Mesendoderm (in vitro differentiated cells): ENCODE measurements around the gene LNPEP.

Source experiments
- DNase-seq: peaks from one replicate; pipeline ENCODE4 v3.0.0; 2013
- H2AK5ac ChIP-seq: 2 replicates; pipeline ENCODE4 v1.6.1; 2013; ENCODE audit warnings: low read length, inconsistent platforms
- H2BK120ac ChIP-seq: 2 replicates; pipeline ENCODE4 v1.6.1; 2013; ENCODE audit warnings: low read depth, mild to moderate bottlenecking, low read length, moderate library complexity, mixed read lengths
- H2BK15ac ChIP-seq: replicated peaks from 2 replicates; pipeline ENCODE4 v1.6.1; 2013; ENCODE audit warnings: low read depth, mild to moderate bottlenecking, moderate library complexity
- H2BK5ac ChIP-seq: 2 replicates; pipeline ENCODE4 v1.6.1; 2013; ENCODE audit warnings: low read length, inconsistent platforms
- H3K18ac ChIP-seq: 2 replicates; pipeline ENCODE4 v1.6.1; 2013; ENCODE audit warnings: mild to moderate bottlenecking, low read length, mixed read lengths
- H3K23ac ChIP-seq: one replicate; pipeline ENCODE4 v1.6.1; 2013; ENCODE audit warnings: low read length
- H3K27ac ChIP-seq: 2 replicates; pipeline ENCODE4 v1.5.1; 2013; ENCODE audit warnings: low read depth, mild to moderate bottlenecking, inconsistent platforms, low read length, moderate library complexity
- H3K27me3 ChIP-seq: 2 replicates; pipeline ENCODE4 v1.6.1; 2013; ENCODE audit warnings: low read length, control low read depth, mild to moderate bottlenecking, inconsistent platforms; ENCODE audit not compliant: insufficient read depth, poor library complexity
- H3K36me3 ChIP-seq: 2 replicates; pipeline ENCODE4 v1.6.1; 2013; ENCODE audit warnings: low read length, inconsistent platforms; ENCODE audit not compliant: control insufficient read depth, insufficient read depth
- H3K4ac ChIP-seq: one replicate; pipeline ENCODE4 v1.6.1; 2013; ENCODE audit warnings: low read depth, mild to moderate bottlenecking, low read length, moderate library complexity
- H3K4me1 ChIP-seq: 2 replicates; pipeline ENCODE4 v1.6.1; 2013; ENCODE audit warnings: low read depth, low read length, inconsistent platforms; ENCODE audit not compliant: control insufficient read depth
- H3K4me2 ChIP-seq: 2 replicates; pipeline ENCODE4 v1.6.1; 2013; ENCODE audit warnings: low read length
- H3K4me3 ChIP-seq: 2 replicates; pipeline ENCODE4 v1.5.1; 2013; ENCODE audit warnings: mild to moderate bottlenecking, low read length
- H3K56ac ChIP-seq: one replicate; pipeline ENCODE4 v1.6.1; 2013; ENCODE audit warnings: low read length
- H3K79me1 ChIP-seq: 2 replicates; pipeline ENCODE4 v1.6.1; 2013; ENCODE audit warnings: low read length, inconsistent platforms
- H3K79me2 ChIP-seq: 2 replicates; pipeline ENCODE4 v1.6.1; 2013; ENCODE audit warnings: mild to moderate bottlenecking, low read length; ENCODE audit not compliant: control insufficient read depth, insufficient read depth
- H3K9ac ChIP-seq: 2 replicates; pipeline ENCODE4 v1.6.1; 2013; ENCODE audit warnings: low read length, inconsistent platforms
- H4K5ac ChIP-seq: one replicate; pipeline ENCODE4 v1.6.1; 2013; ENCODE audit warnings: low read length
- H4K8ac ChIP-seq: one replicate; pipeline ENCODE4 v1.6.1; 2013; ENCODE audit warnings: low read depth, mild to moderate bottlenecking, control low read depth, low read length, moderate library complexity
- WGBS: extraction: QIAGEN DNeasy Blood & Tissue Kit; methylation state at CpG from one replicate; pipeline ENCODE4 v1.1.7; 2013; ENCODE audit warnings: low lambda C conversion rate, missing lambda C conversion rate; ENCODE audit not compliant: insufficient coverage; ENCODE audit errors: extremely low coverage; 5-methylcytosine and 5-hydroxymethylcytosine counted together

LNPEP gene

DNA sequence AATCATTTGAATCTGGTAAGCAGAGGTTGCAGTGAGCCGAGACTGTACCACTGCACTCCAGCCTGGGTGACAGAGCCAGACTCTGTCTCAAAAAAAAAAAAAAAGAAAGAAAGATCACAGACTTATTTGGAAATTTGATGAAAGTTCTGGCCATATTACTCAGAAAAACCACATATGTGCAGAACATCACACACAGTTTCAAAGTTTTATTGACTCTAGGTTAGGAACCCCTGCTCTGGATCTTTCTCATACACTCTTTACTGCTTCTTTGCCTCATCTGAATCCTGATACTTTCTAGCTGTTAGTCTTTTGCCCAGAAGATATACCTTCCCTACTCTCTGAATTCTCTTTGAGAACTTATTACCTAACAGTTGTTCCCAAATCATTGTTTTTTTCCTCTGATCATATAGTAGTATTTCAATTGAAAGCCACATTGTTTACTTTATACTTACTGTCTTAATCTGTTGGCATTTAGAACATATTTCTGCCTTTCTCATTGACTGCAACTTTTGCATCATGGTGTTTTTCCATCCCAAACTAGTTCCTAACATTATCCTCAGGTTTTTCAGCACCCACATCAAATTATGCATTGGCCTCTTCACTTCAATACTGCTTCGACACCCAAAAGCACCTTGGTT, 68.7 kb downstream of the LNPEP start:
- Histone ChIP-seq H3K56ac (no peak overlapping the region), H3K23ac (no peak overlapping the region), H3K36me3 (no peaks in the 10 kb centered on the region), H3K79me2 (no peaks in the 10 kb centered on the region), H3K4me3 (no peak overlapping the region), H2BK15ac (no peak overlapping the region), H3K4me2 (no peak overlapping the region), H2AK5ac (no peak overlapping the region), H3K18ac (no peak overlapping the region), H2BK120ac (no peak overlapping the region), H3K9ac (no peak overlapping the region), H3K27ac (no peak overlapping the region), H2BK5ac (no peak overlapping the region), H3K4me1 (no peaks in the 10 kb centered on the region), H4K8ac (no peak overlapping the region), H3K27me3 (no peaks in the 10 kb centered on the region), H3K4ac (no peak overlapping the region), H4K5ac (no peak overlapping the region), H3K79me1 (no peaks in the 10 kb centered on the region)
- no peak for DNase-seq
- WGBS = no CpG with 5 or more reads among the region's 2 CpGs

- Histone ChIP-seq H3K9ac (no peak overlapping the region), H3K18ac (no peak overlapping the region), H3K4me3 (no peak overlapping the region), H3K4me2 (no peak overlapping the region), H3K27me3 (no peaks in the 10 kb centered on the region), H3K79me1 (no peaks in the 10 kb centered on the region), H2AK5ac (no peak overlapping the region), H2BK120ac (no peak overlapping the region), H2BK15ac (no peak overlapping the region), H3K4ac (no peak overlapping the region), H3K36me3 (no peaks in the 10 kb centered on the region), H4K5ac (no peak overlapping the region), H3K56ac (no peak overlapping the region), H3K23ac (no peak overlapping the region), H2BK5ac (no peak overlapping the region), H3K27ac (no peak overlapping the region), H3K79me2 (no peaks in the 10 kb centered on the region), H3K4me1 (no peaks in the 10 kb centered on the region), H4K8ac (no peak overlapping the region)
- no peak for DNase-seq
- WGBS = no CpG with 5 or more reads among the region's 3 CpGs
These were observed 70.7 kb downstream of the LNPEP start for GRCh38 chr5:97006454-97007060.

DNA sequence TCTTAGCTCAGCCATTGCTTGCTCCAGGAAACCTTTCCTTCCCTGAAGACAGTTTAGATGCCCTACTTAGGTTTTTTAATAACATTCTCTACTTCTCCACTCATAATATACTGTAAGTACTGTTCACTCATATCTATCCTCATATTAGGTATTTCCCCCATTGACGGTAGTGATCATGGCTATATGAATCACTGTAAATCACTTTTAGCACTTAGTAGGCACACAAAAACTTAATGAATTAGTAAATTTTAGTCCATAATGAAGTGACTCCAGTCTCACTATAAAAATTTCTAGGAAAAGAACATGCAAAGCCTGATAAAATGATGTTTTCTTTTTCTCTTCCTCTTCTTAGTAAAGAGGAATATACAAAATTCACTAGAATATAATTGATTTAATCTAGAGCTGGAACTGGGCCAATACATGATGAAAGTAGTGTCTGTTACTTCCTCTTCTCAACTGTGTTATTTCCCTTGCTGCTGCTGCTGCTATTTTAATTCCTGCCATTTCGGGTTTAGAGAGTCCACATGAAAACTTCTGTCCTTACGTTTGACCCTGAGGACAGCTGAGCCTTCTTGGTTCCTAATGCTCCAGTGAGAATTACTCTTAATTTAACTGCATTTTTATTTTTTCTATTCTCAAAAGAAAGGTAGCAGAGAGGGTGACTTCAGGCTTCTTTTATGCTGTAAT, 73.5 kb downstream of the LNPEP start:
- Histone ChIP-seq H3K4ac (no peak overlapping the region), H3K27me3 (no peaks in the 10 kb centered on the region), H3K36me3 (no peaks in the 10 kb centered on the region), H3K4me1 (no peaks in the 10 kb centered on the region), H3K79me1 (no peaks in the 10 kb centered on the region), H2BK15ac (no peak overlapping the region), H3K4me3 (no peak overlapping the region), H2BK120ac (no peak overlapping the region), H4K8ac (no peak overlapping the region), H3K27ac (no peak overlapping the region), H3K9ac (no peak overlapping the region), H3K23ac (no peak overlapping the region), H3K79me2 (no peaks in the 10 kb centered on the region), H3K4me2 (no peak overlapping the region), H4K5ac (no peak overlapping the region), H3K18ac (no peak overlapping the region), H2BK5ac (no peak overlapping the region), H2AK5ac (no peak overlapping the region), H3K56ac (no peak overlapping the region)
- DNase-seq = no peak
- WGBS = no CpG with 5 or more reads among the region's 3 CpGs

DNA sequence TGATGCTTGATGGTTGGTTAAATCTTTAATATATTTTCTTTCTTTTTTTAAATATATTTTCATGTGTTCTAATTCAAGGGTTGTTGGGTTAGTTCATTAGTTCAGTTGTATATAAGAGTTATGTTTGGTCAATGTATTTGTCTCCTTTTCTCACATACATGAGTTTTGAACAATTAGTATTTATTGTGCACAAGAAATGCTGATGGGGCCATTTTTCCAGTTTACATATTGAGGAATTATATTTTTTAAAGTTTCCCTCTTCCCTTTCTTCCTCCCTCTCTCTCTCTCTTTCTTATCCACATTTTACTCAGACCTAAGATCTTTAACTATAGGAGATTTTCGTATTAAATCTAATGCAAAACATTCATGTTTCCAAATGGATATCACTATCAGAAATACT, 74.0 kb downstream of the LNPEP start:
- H3K27ac ChIP-seq = no peak overlapping the region
- no peak for DNase-seq
- H3K4me3 ChIP-seq = no peak overlapping the region
- no peak overlapping the region for H2BK120ac ChIP-seq
- H3K79me1 ChIP-seq = no peaks in the 10 kb centered on the region
- no peak overlapping the region for H3K18ac ChIP-seq
- H3K23ac ChIP-seq = no peak overlapping the region
- no CpG with 5 or more reads among the region's 1 CpG for WGBS
- no peaks in the 10 kb centered on the region for H3K36me3 ChIP-seq
- H2AK5ac ChIP-seq = no peak overlapping the region
- H3K9ac ChIP-seq = no peak overlapping the region
- H3K4me1 ChIP-seq = no peaks in the 10 kb centered on the region
- H3K79me2 ChIP-seq = no peaks in the 10 kb centered on the region
- no peak overlapping the region for H4K5ac ChIP-seq
- no peaks in the 10 kb centered on the region for H3K27me3 ChIP-seq
- no peak overlapping the region for H3K4me2 ChIP-seq
- H2BK5ac ChIP-seq = no peak overlapping the region
- no peak overlapping the region for H3K56ac ChIP-seq
- H3K4ac ChIP-seq = no peak overlapping the region
- H4K8ac ChIP-seq = no peak overlapping the region
- no peak overlapping the region for H2BK15ac ChIP-seq

DNA sequence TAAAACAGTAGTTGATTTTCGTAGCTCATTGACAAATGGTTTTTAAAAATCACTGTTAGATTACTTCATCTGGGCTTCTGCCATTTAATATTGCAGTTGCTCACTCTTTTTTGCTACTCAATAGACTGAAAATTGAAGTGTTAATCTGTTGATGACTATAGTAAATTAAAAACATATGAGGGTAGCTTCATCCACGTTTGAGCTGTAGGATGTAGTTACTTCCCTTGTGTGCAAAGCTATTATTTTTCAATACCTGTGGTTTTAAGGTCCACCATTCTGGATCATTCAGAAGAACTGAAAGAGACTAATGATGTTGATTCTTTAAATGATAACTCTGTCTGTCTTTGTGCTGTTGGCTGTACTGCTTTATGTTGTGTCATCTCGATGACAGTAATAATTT, 74.7 kb downstream of the LNPEP start:
- no CpG with 5 or more reads among the region's 3 CpGs for WGBS
- Histone ChIP-seq H3K36me3 (no peaks in the 10 kb centered on the region), H3K79me2 (no peaks in the 10 kb centered on the region)

More for the DNA sequence above, 74.7 kb downstream of the LNPEP start:
- H4K5ac ChIP-seq = no peak overlapping the region
- DNase-seq = no peak
- no peak overlapping the region for H3K4me3 ChIP-seq
- no peak overlapping the region for H3K9ac ChIP-seq
- H4K8ac ChIP-seq = no peak overlapping the region
- no peaks in the 10 kb centered on the region for H3K4me1 ChIP-seq
- H2BK5ac ChIP-seq = no peak overlapping the region
- H3K56ac ChIP-seq = no peak overlapping the region
- no peak overlapping the region for H3K18ac ChIP-seq
- H3K4me2 ChIP-seq = no peak overlapping the region
- no peaks in the 10 kb centered on the region for H3K27me3 ChIP-seq
- H3K79me1 ChIP-seq = no peaks in the 10 kb centered on the region
- H2BK120ac ChIP-seq = no peak overlapping the region
- H2BK15ac ChIP-seq = no peak overlapping the region
- H3K4ac ChIP-seq = no peak overlapping the region
- H3K27ac ChIP-seq = no peak overlapping the region
- no peak overlapping the region for H2AK5ac ChIP-seq
- no peak overlapping the region for H3K23ac ChIP-seq
